Lower leg skin (tissue), 4 donors: Measurements from ENCODE around the gene SVIP. TPM values are rescaled to one million over a fixed set of nuclear protein-coding genes. Genes with fewer than 3 reads are reported as not detected.

Experiments used
- DNase-seq, 2 donors: peaks; one replicate each; pipeline ENCODE4 v3.0.0-alpha.2; 2019; ENCODE audit warnings: low spot score in 2 of 2
- H3K4me3 ChIP-seq: fragments of 200-600 bp; sonication (generic); 2 replicates; pipeline ENCODE4 v1.5.1; 2017; ENCODE audit warnings: mild to moderate bottlenecking, low read depth; ENCODE audit not compliant: poor library complexity, severe bottlenecking
- CTCF ChIP-seq, 3 donors: fragments of 450-650 bp; IDR thresholded peaks; one replicate each; pipeline ENCODE4 v1.5.1; 2016; ENCODE audit warnings: antibody characterized with exemption in 3 of 3, mild to moderate bottlenecking in 3 of 3, moderate library complexity in 2 of 3
- POLR2A ChIP-seq, 2 donors: fragments of 450-650 bp; IDR thresholded peaks; one replicate each; pipeline ENCODE4 v1.6.1; 2016 to 2017; ENCODE audit warnings: antibody characterized with exemption in 2 of 2, mild to moderate bottlenecking in 1 of 2, moderate library complexity in 1 of 2
- WGBS, 2 donors: methylation state at CpG; one replicate each; pipeline ENCODE4 v1.1.5; 2018; 5-methylcytosine and 5-hydroxymethylcytosine counted together
- intact Hi-C: fragments of 100-400 bp; cut with DNase I; formaldehyde crosslinking; loops from one replicate; pipeline ENCODE4 v1.15.0; 2023; ENCODE audit warnings: low total_unique reads
- total RNA-seq, 4 donors: library from RNA; depleted of rRNA; stranded (reverse); fragments of >200 nt; gene quantifications; one replicate each; pipeline ENCODE4 v1.1.0, GENCODE V29; 2016

The SVIP gene
- total RNA-seq, 4 donors from 2014 or later = 7.5 to 16.2 (median 9.5) TPM

DNA sequence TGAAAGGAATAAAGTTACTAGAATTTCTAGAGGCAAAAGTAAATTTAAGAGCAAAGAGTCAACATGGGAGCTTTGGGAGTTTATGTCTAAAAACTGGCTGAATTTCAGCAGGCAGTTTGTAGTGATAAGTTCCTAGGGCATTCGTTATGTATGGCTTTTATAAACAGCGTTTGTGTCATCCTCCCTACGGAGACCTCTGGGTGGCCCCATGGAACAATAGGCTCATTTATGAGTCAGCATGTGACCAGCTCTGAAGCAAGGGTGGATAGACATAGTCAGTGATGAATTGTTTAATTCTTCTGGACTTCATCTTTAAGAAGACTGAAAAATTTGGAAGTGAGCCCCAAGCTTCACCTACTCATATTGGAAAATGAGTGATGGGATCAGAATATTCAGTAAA, 37.1 kb downstream of the SVIP start:
- no peak overlapping the region for H3K4me3 ChIP-seq
- 14 to 31% methylated on average over 3 of the region's 3 CpGs for WGBS, 2 donors
- intact Hi-C loops = loop anchor here (10.0 kb wide), 1 partner anchor 468 kb away; no protein-coding TSS in a partner anchor
- TF ChIP-seq CTCF (IDR thresholded peaks at IDR 0.05) (no peak), POLR2A (IDR thresholded peaks at IDR 0.05) (no peak)
- no peak for DNase-seq

DNA sequence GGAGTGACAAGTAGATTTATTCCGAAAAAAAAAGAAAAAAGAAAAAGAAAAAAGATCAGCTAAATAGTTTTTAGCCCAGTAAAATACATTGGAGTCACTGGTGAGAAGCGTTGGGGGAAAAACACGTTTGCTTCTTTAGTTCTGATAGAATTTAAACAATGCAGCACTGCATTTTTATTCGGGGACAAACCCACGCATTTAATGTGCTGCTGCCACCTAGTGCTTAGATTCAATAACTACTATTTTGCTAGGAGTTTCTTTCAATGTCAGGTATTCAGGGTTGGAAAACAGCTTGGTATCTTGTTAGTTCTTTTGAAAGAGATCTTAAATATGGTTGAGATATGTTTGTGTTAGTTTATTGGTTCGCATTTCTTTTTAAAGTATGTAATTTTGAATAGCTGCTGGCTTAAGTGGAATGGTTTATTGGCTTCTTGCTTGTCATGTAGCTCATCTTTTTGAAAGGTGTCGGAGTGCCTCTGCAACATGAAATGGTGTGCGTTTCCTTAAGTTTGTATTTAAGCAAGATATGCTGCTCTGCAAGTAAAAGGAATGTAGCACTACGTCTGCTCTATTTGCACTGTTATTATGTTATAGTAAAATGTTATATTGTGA, 41.9 kb downstream of the SVIP start:
- WGBS, 2 donors = 30% methylated on average over 9 of the region's 9 CpGs
- no peak for TF ChIP-seq CTCF (IDR thresholded peaks at IDR 0.05)
- TF ChIP-seq POLR2A (IDR thresholded peaks at IDR 0.05) = no peak
- intact Hi-C loops = no loop called here
- H3K4me3 ChIP-seq = no peak overlapping the region
- no peak for DNase-seq

GRCh38 chr11:22787055-22787454, 42.5 kb downstream of the SVIP start:
- intact Hi-C loops = no loop called here
- 73 to 74% methylated on average over 2 of the region's 2 CpGs for WGBS, 2 donors
- DNase-seq = no peak
- TF ChIP-seq POLR2A (IDR thresholded peaks at IDR 0.05) (no peak), CTCF (IDR thresholded peaks at IDR 0.05) (no peak)
- no peak overlapping the region for H3K4me3 ChIP-seq

DNA sequence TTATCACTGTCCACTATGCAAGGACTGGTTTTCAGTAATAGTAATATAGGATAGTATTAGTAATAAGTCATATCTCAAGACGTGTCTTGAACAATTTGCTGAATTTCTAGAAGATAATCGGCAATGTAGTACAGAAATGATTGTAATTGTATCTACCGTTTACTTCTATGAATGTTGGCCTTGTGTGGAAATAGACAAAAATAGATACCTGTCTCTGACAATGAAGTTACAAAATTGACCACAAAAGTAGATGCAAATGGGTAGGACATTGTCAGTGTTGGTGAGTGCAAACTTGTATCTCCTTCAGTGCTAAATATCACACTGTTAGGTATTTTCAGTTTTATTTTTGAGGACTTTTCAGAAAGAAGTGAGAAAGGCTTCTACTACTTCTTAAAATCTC, 43.1 kb downstream of the SVIP start:
- WGBS, 2 donors = 86 to 87% methylated on average over 3 of the region's 3 CpGs
- intact Hi-C loops = no loop called here
- TF ChIP-seq CTCF (IDR thresholded peaks at IDR 0.05) = no peak
- no peak for TF ChIP-seq POLR2A (IDR thresholded peaks at IDR 0.05)
- H3K4me3 ChIP-seq = no peak overlapping the region
- no peak for DNase-seq

- no peak overlapping the region for H3K4me3 ChIP-seq
- no peak for TF ChIP-seq POLR2A (IDR thresholded peaks at IDR 0.05)
- TF ChIP-seq CTCF (IDR thresholded peaks at IDR 0.05) = no peak
- intact Hi-C loops = no loop called here
- DNase-seq = no peak
These were observed 44.4 kb downstream of the SVIP start for GRCh38 chr11:22785251-22785650.

DNA sequence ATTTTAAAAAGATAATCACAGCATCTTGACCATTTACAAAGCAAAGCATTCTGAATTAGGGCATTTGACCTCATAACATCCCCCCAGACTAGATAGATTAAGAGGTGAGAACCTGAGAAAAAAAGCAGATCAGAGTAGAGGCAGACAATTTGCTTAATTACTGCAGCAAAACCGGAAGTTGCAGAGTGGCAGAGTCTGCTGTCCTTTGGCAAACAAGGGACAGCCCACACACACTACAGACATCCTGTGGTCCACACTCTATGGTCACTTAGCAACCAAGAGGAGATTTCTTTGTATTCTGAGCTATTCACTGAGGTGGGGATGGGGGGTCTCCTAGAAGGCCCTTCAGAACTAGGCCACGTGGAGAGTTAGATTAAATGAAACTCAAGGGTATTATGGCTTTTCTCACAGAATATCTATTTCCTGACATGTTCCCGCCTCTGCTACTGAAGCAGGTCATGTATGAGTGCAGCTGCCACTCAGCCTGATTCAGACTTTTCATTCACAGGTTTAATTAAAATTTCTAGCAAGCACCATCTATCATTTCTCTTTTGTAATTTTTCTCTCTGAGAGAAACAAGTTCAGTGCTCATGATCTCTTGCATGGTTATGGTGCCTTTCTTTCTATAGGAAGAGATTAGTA, 48.5 kb downstream of the SVIP start:
- intact Hi-C loops = no loop called here
- TF ChIP-seq POLR2A (IDR thresholded peaks at IDR 0.05) (no peak), CTCF (IDR thresholded peaks at IDR 0.05) (no peak)
- DNase-seq = no peak
- no peak overlapping the region for H3K4me3 ChIP-seq
- WGBS, 2 donors = 54 to 56% methylated on average over 3 of the region's 3 CpGs
